ENCODE data around the gene PLCD4. TPM values are rescaled to one million over a fixed set of nuclear protein-coding genes. Genes with fewer than 3 reads are reported as not detected.

The PLCD4 gene
- total and polyA plus RNA-seq, 2 experiments from 2014 or later, result 0.65 to 1.7 TPM

- 78% methylated on average over 7 of the region's 7 CpGs for WGBS (ENCODE audit: low lambda C conversion rate, missing lambda C conversion rate)
- no peaks in the 10 kb centered on the region for H3K9me3 ChIP-seq (ENCODE audit: low read depth)
Observed at GRCh38 chr2:218621007-218621406, 13.3 kb downstream of the PLCD4 start.

DNA sequence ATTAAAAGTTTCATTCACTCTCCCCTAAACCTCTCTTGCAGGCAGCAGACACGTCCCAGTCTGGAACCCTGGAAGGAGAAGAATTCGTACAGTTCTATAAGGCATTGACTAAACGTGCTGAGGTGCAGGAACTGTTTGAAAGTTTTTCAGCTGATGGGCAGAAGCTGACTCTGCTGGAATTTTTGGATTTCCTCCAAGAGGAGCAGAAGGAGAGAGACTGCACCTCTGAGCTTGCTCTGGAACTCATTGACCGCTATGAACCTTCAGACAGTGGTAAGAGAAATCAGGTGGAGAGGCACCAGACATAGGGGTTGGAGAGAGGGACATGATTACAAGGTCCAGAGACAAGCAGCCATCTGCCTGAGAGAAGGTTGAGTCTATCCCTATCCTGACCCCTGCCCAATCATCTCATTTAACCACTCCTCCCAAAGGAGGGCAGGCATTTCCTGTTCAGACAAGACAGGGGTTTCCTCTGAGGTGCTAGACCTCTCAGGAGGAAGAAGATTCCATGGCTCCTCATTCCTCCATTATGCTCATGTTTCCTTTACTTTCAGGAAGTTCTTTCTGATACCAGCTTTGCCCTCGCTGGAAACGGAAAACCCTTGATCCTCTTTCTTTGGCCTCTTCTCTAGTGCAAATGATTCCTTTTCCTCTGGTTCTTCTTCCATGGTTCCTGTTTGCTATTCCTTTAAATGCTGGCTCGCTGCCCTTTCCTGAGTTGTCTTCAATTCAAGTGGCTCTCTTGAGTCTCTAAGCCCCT, 15.1 kb downstream of the PLCD4 start:
- TF ChIP-seq EZH2phosphoT487 (IDR thresholded peaks at IDR 0.05; ENCODE audit: low read depth, severe bottlenecking, unreplicated experiment), result no peak
- no peak for TF ChIP-seq EZH2 (IDR thresholded peaks at IDR 0.05; ENCODE audit: borderline replicate concordance)
- Histone ChIP-seq H3K27ac (no peak overlapping the region), H4K20me1 (ENCODE audit: insufficient read depth, poor library complexity, severe bottlenecking) (no peaks in the 10 kb centered on the region), H3K4me1 (ENCODE audit: insufficient read depth) (no peaks in the 10 kb centered on the region), H3K9me3 (ENCODE audit: low read depth) (no peaks in the 10 kb centered on the region), H3K9me2 (replicated peaks; ENCODE audit: insufficient read depth) (no peaks in the 10 kb centered on the region), H3K4me3 (no peak overlapping the region), H3K27me3 (no peaks in the 10 kb centered on the region), H2AFZ (no peak overlapping the region), H3K4me2 (no peak overlapping the region), H3K79me2 (no peaks in the 10 kb centered on the region), H3K36me3 (replicated peaks; ENCODE audit: insufficient read depth, low read depth) (no peaks in the 10 kb centered on the region)
- DNase-seq (ENCODE audit: low spot score), result no peak
- 84% methylated on average over 7 of the region's 7 CpGs for WGBS (ENCODE audit: low lambda C conversion rate, missing lambda C conversion rate)

More at GRCh38 chr2:218621007-218621406, 13.3 kb downstream of the PLCD4 start:
- no peaks in the 10 kb centered on the region for H3K27me3 ChIP-seq
- no peak for TF ChIP-seq EZH2phosphoT487 (IDR thresholded peaks at IDR 0.05; ENCODE audit: low read depth, severe bottlenecking, unreplicated experiment)
- no peak for TF ChIP-seq EZH2 (IDR thresholded peaks at IDR 0.05; ENCODE audit: borderline replicate concordance)
- no peak for TF ChIP-seq CTCF (IDR thresholded peaks at IDR 0.05; ENCODE audit: poor library complexity)
- H3K9me2 ChIP-seq (replicated peaks; ENCODE audit: insufficient read depth), result no peaks in the 10 kb centered on the region
- no peaks in the 10 kb centered on the region for H3K4me1 ChIP-seq (ENCODE audit: insufficient read depth)
- no peak overlapping the region for H2AFZ ChIP-seq
- no peaks in the 10 kb centered on the region for H3K79me2 ChIP-seq
- H3K27ac ChIP-seq, result no peak overlapping the region
- H3K4me3 ChIP-seq, result no peak overlapping the region
- no peak overlapping the region for H3K4me2 ChIP-seq
- no peaks in the 10 kb centered on the region for H3K36me3 ChIP-seq (replicated peaks; ENCODE audit: insufficient read depth, low read depth)
- no peaks in the 10 kb centered on the region for H4K20me1 ChIP-seq (ENCODE audit: insufficient read depth, poor library complexity, severe bottlenecking)
- DNase-seq (ENCODE audit: low spot score), result no peak

DNA sequence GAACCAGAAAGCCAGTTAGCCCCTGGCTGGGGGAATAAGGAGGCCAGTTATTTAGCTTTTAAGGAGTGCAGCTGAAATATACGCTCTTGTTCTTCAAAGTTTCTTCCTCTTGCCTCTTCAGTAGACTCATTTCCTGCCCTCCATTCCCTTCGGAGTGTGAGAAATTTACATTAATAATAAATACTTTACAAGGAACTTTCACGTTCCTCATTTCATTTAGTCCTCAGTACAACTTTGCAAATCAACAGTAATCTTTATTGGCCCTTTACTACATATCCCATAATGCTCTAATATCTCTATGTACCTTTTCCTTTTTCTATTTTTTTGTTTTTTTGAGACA, 15.6 kb downstream of the PLCD4 start:
- Histone ChIP-seq H3K4me3 (no peak overlapping the region), H3K9me3 (ENCODE audit: low read depth) (no peaks in the 10 kb centered on the region), H3K79me2 (no peaks in the 10 kb centered on the region), H3K4me1 (ENCODE audit: insufficient read depth) (no peaks in the 10 kb centered on the region), H3K27ac (no peak overlapping the region), H3K9me2 (replicated peaks; ENCODE audit: insufficient read depth) (no peaks in the 10 kb centered on the region), H3K27me3 (no peaks in the 10 kb centered on the region), H3K4me2 (no peak overlapping the region), H3K36me3 (replicated peaks; ENCODE audit: insufficient read depth, low read depth) (no peaks in the 10 kb centered on the region), H4K20me1 (ENCODE audit: insufficient read depth, poor library complexity, severe bottlenecking) (no peaks in the 10 kb centered on the region), H2AFZ (no peak overlapping the region)
- DNase-seq (ENCODE audit: low spot score), result no peak
- TF ChIP-seq EZH2phosphoT487 (IDR thresholded peaks at IDR 0.05; ENCODE audit: low read depth, severe bottlenecking, unreplicated experiment) (no peak), CTCF (IDR thresholded peaks at IDR 0.05; ENCODE audit: poor library complexity) (no peak), EZH2 (IDR thresholded peaks at IDR 0.05; ENCODE audit: borderline replicate concordance) (no peak)
- WGBS (ENCODE audit: low lambda C conversion rate, missing lambda C conversion rate), result 90% methylated on average over 3 of the region's 3 CpGs

- no peak overlapping the region for H3K4me2 ChIP-seq
- no peaks in the 10 kb centered on the region for H3K36me3 ChIP-seq (replicated peaks; ENCODE audit: insufficient read depth, low read depth)
- TF ChIP-seq CTCF (IDR thresholded peaks at IDR 0.05; ENCODE audit: poor library complexity) (no peak), EZH2 (IDR thresholded peaks at IDR 0.05; ENCODE audit: borderline replicate concordance) (no peak), EZH2phosphoT487 (IDR thresholded peaks at IDR 0.05; ENCODE audit: low read depth, severe bottlenecking, unreplicated experiment) (no peak)
- no peak overlapping the region for H2AFZ ChIP-seq
- H3K4me3 ChIP-seq, result no peak overlapping the region
- H3K4me1 ChIP-seq (ENCODE audit: insufficient read depth), result no peaks in the 10 kb centered on the region
- no peaks in the 10 kb centered on the region for H4K20me1 ChIP-seq (ENCODE audit: insufficient read depth, poor library complexity, severe bottlenecking)
- H3K27ac ChIP-seq, result no peak overlapping the region
- WGBS (ENCODE audit: low lambda C conversion rate, missing lambda C conversion rate), result 94% methylated on average over 4 of the region's 4 CpGs
- H3K79me2 ChIP-seq, result no peaks in the 10 kb centered on the region
- DNase-seq (ENCODE audit: low spot score), result no peak
- no peaks in the 10 kb centered on the region for H3K9me2 ChIP-seq (replicated peaks; ENCODE audit: insufficient read depth)
- no peaks in the 10 kb centered on the region for H3K9me3 ChIP-seq (ENCODE audit: low read depth)
- no peaks in the 10 kb centered on the region for H3K27me3 ChIP-seq
Observed at GRCh38 chr2:218626369-218626768, 18.7 kb downstream of the PLCD4 start.
